Mucosa of rectum (tissue), 2 donors: ENCODE results near the gene ASH1L.

Experiments
- H3K27ac ChIP-seq, 2 donors: one replicate each; pipeline ENCODE4 v1.7.0; 2013; ENCODE audit warnings: inconsistent platforms in 2 of 2, low read depth in 2 of 2, low read length in 2 of 2
- H3K27me3 ChIP-seq, 2 donors: one replicate each; pipeline ENCODE4 v1.7.0; 2013; ENCODE audit warnings: low read length in 2 of 2; ENCODE audit not compliant: control insufficient read depth in 2 of 2, insufficient read depth in 2 of 2
- H3K36me3 ChIP-seq, 2 donors: one replicate each; pipeline ENCODE4 v1.7.0; 2013; ENCODE audit warnings: low read length in 2 of 2; ENCODE audit not compliant: control insufficient read depth in 2 of 2, insufficient read depth in 2 of 2
- H3K4me1 ChIP-seq, 2 donors: one replicate each; pipeline ENCODE4 v1.7.0; 2013; ENCODE audit warnings: low read length in 2 of 2, mild to moderate bottlenecking in 1 of 2; ENCODE audit not compliant: control insufficient read depth in 2 of 2, insufficient read depth in 2 of 2
- H3K4me3 ChIP-seq, 2 donors: one replicate each; pipeline ENCODE4 v1.7.0; 2013; ENCODE audit warnings: low read length in 2 of 2
- H3K9ac ChIP-seq, 2 donors: one replicate each; pipeline ENCODE4 v1.7.0; 2013; ENCODE audit warnings: low read length in 2 of 2, low read depth in 1 of 2, mild to moderate bottlenecking in 1 of 2
- H3K9me3 ChIP-seq, 2 donors: one replicate each; pipeline ENCODE4 v1.7.0; 2013; ENCODE audit warnings: low read length in 2 of 2; ENCODE audit not compliant: control insufficient read depth in 2 of 2
- donor health status: healthy.
- donor health status: Normal muscosa, but diverticular disease.

The ASH1L gene

DNA sequence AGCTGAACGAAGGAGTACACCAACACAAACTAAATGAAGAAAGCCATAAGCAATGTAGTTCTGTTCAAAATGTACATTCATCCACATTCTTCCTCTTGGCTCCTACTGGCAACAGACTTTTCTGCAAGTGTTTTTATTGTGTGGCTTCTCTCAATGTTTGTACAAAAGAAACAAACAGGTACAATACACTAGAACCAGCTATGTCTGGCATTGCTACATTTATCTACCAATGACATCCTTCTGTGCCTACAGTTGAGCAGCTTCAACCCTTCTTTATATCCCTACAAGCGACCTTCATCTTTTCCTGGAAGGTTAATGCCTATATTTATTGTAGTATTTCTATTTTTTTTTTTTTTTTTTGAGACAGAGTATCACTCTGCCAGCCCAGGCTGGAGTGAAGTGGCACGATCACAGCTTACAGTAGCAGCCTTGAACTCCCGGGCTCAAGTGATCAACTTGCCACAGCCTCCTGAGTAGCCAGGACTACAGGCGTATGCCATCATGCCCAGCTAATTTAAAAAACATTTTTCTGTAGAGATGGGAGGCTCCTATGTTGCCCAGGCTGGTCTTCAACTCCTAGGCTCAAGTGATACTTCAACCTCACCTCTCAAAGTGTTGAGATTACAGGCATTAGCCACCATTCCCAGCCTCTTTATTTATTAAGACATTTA, 89.3 kb downstream of the ASH1L start:
- peaks cover 4 to 9% of the 10 kb centered on the region in 2 donors for H3K36me3 ChIP-seq
- H3K4me3 ChIP-seq, result no peak overlapping the region
- H3K4me1 ChIP-seq, result no peaks in the 10 kb centered on the region
- H3K27ac ChIP-seq, result no peak overlapping the region
- H3K9ac ChIP-seq, result no peak overlapping the region
- H3K27me3 ChIP-seq, result no peaks in the 10 kb centered on the region
- H3K9me3 ChIP-seq, result peaks cover 0 to 7% of the 10 kb centered on the region in 2 donors

DNA sequence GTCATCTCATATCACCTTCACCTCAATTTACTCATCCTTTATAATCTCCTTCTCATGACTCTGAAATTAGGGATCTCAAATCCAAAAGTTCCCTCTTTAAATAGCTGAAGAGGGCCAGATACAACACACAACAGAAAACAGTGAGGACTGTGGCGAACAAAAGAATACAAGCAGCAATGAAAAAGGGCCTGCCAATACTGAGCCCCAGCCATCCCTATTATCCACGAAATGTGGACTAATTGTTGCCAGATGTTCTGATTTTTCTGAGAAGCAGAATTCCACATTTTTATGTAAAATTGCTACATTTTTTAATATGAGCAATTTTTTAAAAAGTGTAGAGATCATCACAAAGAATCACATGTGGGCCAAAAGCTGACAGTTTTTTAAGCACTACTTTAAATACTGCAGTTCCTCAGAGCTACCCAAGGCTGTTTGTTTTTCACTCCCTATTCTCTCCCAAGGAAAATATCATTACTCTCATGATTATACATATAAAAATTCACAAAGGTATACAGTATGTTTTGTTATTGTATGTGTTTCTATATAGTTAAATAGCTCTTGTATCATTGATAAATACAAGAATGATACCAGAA, 90.0 kb downstream of the ASH1L start:
- peaks cover 3 to 5% of the 10 kb centered on the region in 2 donors for H3K36me3 ChIP-seq
- H3K4me1 ChIP-seq, result no peaks in the 10 kb centered on the region
- H3K27ac ChIP-seq, result no peak overlapping the region
- H3K27me3 ChIP-seq, result no peaks in the 10 kb centered on the region
- H3K9me3 ChIP-seq, result peaks cover 0 to 7% of the 10 kb centered on the region in 2 donors
- H3K9ac ChIP-seq, result no peak overlapping the region
- no peak overlapping the region for H3K4me3 ChIP-seq

DNA sequence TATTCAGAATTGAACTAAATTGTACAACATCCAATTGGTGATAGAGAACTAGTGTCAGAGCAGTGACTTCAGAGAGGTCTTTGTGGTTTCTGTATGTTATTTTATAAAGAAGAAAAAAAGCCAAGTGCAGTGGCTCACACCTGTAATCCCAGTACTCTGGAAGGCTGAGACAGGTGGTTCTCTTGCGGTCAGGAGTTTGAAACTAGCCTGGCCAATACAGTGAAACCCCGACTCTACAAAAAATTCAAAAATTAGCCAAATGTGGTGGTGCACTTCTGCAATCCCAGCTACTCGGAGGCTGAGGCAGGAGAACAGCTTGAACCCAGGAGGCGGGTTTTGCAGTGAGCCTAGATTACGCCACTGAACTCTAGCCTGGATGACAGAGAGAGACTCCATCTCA, 90.7 kb downstream of the ASH1L start:
- Histone ChIP-seq H3K9ac (no peak overlapping the region), H3K27me3 (no peaks in the 10 kb centered on the region), H3K4me3 (no peak overlapping the region), H3K9me3 (peaks cover 0 to 7% of the 10 kb centered on the region in 2 donors), H3K4me1 (no peaks in the 10 kb centered on the region), H3K36me3 (peaks cover 3 to 5% of the 10 kb centered on the region in 2 donors), H3K27ac (no peak overlapping the region)

DNA sequence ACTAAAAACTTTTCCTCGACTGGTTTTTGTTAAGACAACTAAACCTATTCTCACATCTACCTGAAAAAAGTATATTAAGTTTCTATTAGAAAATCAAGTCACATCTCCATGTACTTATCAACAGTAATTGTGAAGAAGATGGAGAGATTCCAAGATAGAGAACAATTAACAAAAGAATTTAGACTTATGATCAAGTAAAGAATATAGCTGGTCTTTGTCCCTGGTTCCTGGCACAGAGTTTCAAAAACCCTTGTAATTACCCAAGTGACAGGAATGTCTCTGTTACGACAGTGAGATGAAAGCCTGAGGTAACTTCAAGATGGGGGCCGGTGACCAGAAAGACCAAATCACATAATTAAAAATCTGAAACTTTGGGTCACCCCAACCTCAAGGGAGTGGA, 91.6 kb downstream of the ASH1L start:
- Histone ChIP-seq H3K4me3 (no peak overlapping the region), H3K36me3 (peaks cover 3 to 5% of the 10 kb centered on the region in 2 donors), H3K27ac (no peak overlapping the region), H3K4me1 (no peaks in the 10 kb centered on the region), H3K9ac (no peak overlapping the region), H3K9me3 (peaks cover 0 to 7% of the 10 kb centered on the region in 2 donors), H3K27me3 (no peaks in the 10 kb centered on the region)

DNA sequence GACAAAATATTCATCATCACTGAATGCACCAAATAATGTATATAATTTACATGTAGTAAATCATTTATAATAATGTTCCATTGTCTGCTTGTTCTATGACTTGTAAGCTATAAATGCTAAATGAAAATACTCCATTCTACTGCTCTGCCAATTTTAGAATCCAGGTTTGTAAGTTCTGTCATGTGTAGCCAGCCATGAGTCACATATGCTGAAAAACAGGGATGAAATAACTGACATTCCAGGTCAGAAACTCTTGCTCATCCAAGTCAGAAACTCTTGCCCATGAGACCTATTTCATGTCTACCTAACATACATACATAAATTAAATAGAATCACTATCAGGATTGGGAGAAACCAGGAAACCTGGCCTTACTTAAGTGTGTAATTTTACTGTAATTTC, 95.6 kb downstream of the ASH1L start:
- Histone ChIP-seq H3K4me3 (no peak overlapping the region), H3K9me3 (peaks cover 0 to 7% of the 10 kb centered on the region in 2 donors), H3K9ac (no peak overlapping the region), H3K27me3 (no peaks in the 10 kb centered on the region), H3K27ac (no peak overlapping the region), H3K4me1 (no peaks in the 10 kb centered on the region), H3K36me3 (peaks cover 3 to 8% of the 10 kb centered on the region in 2 donors)

DNA sequence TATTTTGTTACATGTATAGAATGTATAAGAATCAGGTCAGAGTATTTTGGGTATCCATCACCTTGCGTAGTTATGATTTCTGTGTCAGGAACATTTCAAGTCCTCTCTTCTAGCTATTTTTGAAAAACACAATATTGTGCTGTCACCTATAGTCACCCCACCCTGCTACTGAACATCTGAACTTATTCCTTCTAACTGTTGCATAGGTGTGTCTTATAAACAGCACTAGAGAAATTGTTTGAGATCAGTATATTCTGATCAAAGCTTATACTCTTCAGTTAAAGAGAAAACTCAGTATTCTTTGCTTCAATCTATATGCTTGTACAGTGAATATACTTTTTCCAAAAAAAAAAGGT, 96.0 kb downstream of the ASH1L start:
- H3K9ac ChIP-seq, result no peak overlapping the region
- H3K4me3 ChIP-seq, result no peak overlapping the region
- no peak overlapping the region for H3K27ac ChIP-seq

DNA sequence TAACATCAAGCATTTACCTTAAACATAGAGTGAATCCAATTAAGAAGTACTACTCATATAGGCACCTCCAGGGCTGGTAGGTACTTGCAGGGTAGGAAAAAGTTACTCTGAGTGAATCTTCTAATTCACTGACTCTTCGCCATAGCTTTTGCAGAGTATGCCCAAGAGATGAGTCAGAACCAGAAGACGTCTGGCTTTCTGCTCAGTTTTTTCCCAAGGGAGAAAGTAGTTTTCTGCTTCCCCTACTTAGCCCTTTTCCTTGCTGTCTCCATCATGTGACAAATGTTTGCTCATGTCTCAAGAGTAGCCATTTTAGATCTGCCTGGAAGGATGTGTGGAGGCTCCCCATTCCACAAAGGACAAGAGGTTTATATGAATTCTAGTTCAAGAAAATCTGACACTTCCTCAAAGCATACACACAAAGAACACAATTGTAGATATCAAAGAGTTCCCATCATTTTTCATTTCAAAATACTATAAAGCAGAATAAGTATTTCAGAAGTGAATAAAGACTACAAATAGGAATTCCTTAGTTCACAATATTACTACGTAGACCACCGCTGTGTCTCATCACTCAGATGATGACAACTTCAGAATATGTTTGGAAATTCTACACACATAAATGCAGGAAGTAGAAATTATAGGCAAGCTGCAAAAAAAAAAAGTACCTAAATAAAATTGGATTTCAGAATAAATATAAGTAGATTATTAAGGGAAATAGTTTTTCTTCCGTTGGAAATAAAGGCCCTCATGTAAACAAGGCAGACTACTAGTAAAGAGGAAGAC, 98.5 kb downstream of the ASH1L start:
- Histone ChIP-seq H3K4me1 (no peaks in the 10 kb centered on the region), H3K36me3 (peaks cover 3 to 9% of the 10 kb centered on the region in 2 donors), H3K9ac (no peak overlapping the region), H3K27me3 (no peaks in the 10 kb centered on the region), H3K4me3 (no peak overlapping the region), H3K27ac (no peak overlapping the region), H3K9me3 (no peaks in the 10 kb centered on the region)

More for the DNA sequence above, 96.0 kb downstream of the ASH1L start:
- Histone ChIP-seq H3K27me3 (no peaks in the 10 kb centered on the region), H3K9me3 (peaks cover 0 to 3% of the 10 kb centered on the region in 2 donors), H3K36me3 (peaks cover 3 to 8% of the 10 kb centered on the region in 2 donors), H3K4me1 (no peaks in the 10 kb centered on the region)

DNA sequence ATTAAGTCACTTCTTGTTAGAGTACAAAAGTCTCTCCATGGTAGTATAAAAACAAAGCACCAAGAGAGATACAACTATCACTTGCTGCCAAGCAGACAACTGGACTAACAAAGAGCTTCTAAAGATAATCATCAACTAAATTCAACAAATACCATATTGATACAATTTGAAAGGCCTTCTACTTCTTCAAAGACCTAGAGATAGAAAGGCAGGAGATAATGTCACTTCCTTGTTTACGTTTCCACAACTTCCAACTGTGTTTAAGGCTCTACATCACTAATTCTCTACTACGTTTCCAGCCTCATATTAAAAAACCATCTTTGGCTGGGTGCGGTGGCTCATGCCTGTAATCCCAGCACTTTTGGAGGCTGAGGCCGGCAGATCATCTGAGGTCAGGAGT, 104.5 kb downstream of the ASH1L start:
- Histone ChIP-seq H3K4me3 (no peak overlapping the region), H3K36me3 (peaks cover 8 to 20% of the 10 kb centered on the region in 2 donors), H3K27ac (no peak overlapping the region), H3K9ac (no peak overlapping the region), H3K9me3 (no peaks in the 10 kb centered on the region), H3K27me3 (no peaks in the 10 kb centered on the region), H3K4me1 (no peaks in the 10 kb centered on the region)

DNA sequence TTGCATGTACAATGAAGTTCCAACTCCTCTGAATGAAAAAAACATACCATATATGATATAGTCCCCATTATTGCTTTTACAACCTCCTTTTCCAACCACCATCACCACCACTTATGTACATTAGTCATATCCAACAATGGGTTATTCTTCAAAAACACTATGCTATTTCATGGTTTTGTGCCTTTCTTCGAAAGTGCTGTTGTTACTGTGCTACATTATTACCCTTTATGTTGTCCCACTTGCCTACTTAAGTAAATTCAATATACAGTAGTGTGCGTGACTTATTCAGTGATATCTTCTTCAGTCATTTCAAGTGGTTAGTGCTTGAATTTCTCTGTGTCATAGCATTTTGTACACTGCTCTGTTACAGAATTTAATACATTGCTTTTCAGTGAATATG, 105.3 kb downstream of the ASH1L start:
- peaks cover 8 to 18% of the 10 kb centered on the region in 2 donors for H3K36me3 ChIP-seq
- no peak overlapping the region for H3K4me3 ChIP-seq
- no peaks in the 10 kb centered on the region for H3K4me1 ChIP-seq
- no peaks in the 10 kb centered on the region for H3K27me3 ChIP-seq
- H3K27ac ChIP-seq, result no peak overlapping the region
- no peaks in the 10 kb centered on the region for H3K9me3 ChIP-seq
- H3K9ac ChIP-seq, result no peak overlapping the region

DNA sequence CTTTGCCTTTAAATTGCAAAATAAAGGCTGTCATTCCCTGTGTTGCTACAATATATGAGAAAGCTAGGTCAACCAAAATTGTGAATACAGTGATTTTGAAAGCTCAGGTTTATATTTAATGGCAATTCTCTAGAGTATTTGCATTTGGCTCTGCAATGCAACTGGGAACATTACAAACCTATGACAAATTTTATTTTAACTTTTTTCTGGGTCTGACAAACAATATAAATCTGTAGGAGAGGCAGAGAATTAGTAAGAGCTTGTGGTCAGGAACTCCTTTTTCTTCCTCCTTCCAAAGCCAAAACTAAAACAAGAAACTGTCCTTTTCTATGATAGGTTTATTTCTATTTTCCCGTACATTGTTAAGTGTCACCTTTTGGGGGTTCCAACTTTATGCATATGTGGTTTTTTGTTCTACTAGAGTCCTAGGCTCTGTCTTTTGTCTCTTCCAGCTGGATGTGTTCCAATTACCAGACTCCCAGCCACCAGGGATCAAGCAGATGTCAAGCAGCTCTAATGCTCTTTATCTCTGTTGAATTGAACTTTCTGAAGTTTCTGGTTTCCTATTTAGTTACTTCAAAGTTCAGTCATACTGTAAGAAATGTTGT, 106.9 kb downstream of the ASH1L start:
- no peak overlapping the region for H3K4me3 ChIP-seq
- no peak overlapping the region for H3K27ac ChIP-seq
- H3K9ac ChIP-seq, result no peak overlapping the region
- H3K4me1 ChIP-seq, result no peaks in the 10 kb centered on the region
- H3K9me3 ChIP-seq, result no peaks in the 10 kb centered on the region
- no peaks in the 10 kb centered on the region for H3K27me3 ChIP-seq
- peaks cover 11 to 12% of the 10 kb centered on the region in 2 donors for H3K36me3 ChIP-seq
